T-cell (primary cell): ENCODE data around the gene GPN1. TPM values are rescaled to one million over a fixed set of nuclear protein-coding genes. Genes with fewer than 3 reads are reported as not detected.
A peak's percentile ranks its signal among the peaks of the same experiment; 100 is the strongest.
"Not testable (repeated sequence)": the region's sequence is repeated elsewhere in the genome, so short reads cannot be mapped to it uniquely, and the experiment has no call there.

Experiments used
- ATAC-seq, 4 experiments: fragments of 200-7000 bp in 3 of 4; fragments of 150-1000 bp in 1 of 4; cut with Tn5 transposase; replicated peaks in 1 of 4; 1 replicate in 3 of 4; 2 replicates in 1 of 4; pipeline ENCODE4 v1.10.0; 2021; ENCODE audit warnings: moderate library complexity in 3 of 4, mild to moderate bottlenecking in 2 of 4, moderate number of reproducible peaks in 1 of 4
- CTCF ChIA-PET, 2 donors: fragments of 300-600 bp; sonication (Branson Sonifier 250); formaldehyde crosslinking; loops; one replicate each; lab custom pipeline; 2022; ENCODE audit warnings: antibody characterized with exemption in 2 of 2; lab: Charles Lee
- POLR2A ChIA-PET, 2 donors: fragments of 300-600 bp; sonication (Branson Sonifier 250); formaldehyde crosslinking; loops; one replicate each; lab custom pipeline; 2022; ENCODE audit warnings: antibody characterized with exemption in 2 of 2; lab: Charles Lee
- DNase-seq, 35 experiments: peaks; one replicate each; pipeline versions ENCODE4 v3.0.0 to v3.0.0-alpha.2; 2013 to 2023
- H3K27ac ChIP-seq: one replicate; pipeline ENCODE4 v1.5.1; 2013; ENCODE audit warnings: low read length
- H3K27me3 ChIP-seq, 2 experiments: replicated peaks in 1 of 2; 1 replicate in 1 of 2; 2 replicates in 1 of 2; pipeline versions ENCODE4 v1.6.1 to v1.7.0; 2013; ENCODE audit warnings: low read length in 1 of 2, mixed read lengths in 1 of 2; ENCODE audit not compliant: control insufficient read depth in 2 of 2, insufficient read depth in 2 of 2; ENCODE audit errors: extremely low read depth in 1 of 2
- H3K36me3 ChIP-seq, 2 donors: 1 replicate in 1 of 2; 2 replicates in 1 of 2; pipeline versions ENCODE4 v1.6.1 to v1.7.0; 2013; ENCODE audit warnings: low read length in 1 of 2; ENCODE audit not compliant: control insufficient read depth in 2 of 2, insufficient read depth in 1 of 2; ENCODE audit errors: extremely low read depth in 1 of 2
- H3K4me1 ChIP-seq, 2 experiments: 1 replicate in 1 of 2; 2 replicates in 1 of 2; pipeline versions ENCODE4 v1.6.1 to v1.7.0; 2013; ENCODE audit warnings: low read length in 2 of 2, mixed read lengths in 1 of 2; ENCODE audit not compliant: insufficient read depth in 2 of 2, control insufficient read depth in 1 of 2; ENCODE audit errors: extremely low read depth in 1 of 2
- H3K4me3 ChIP-seq, 2 donors: 1 replicate in 1 of 2; 2 replicates in 1 of 2; pipeline versions ENCODE4 v1.5.1 to v1.7.0; 2013; ENCODE audit warnings: mild to moderate bottlenecking in 2 of 2, low read length in 1 of 2, moderate library complexity in 1 of 2; ENCODE audit not compliant: control insufficient read depth in 1 of 2; ENCODE audit errors: extremely low read depth in 1 of 2
- H3K9me3 ChIP-seq: 2 replicates; pipeline ENCODE4 v1.7.0; 2013
- H3K27ac Mint-ChIP-seq, 2 donors: one replicate each; pipeline ENCODE4 v1.8.0; 2020 to 2021; ENCODE audit warnings: mild to moderate bottlenecking in 2 of 2, mixed read lengths in 2 of 2
- H3K27me3 Mint-ChIP-seq, 2 donors: one replicate each; pipeline ENCODE4 v1.8.0; 2021 to 2022; ENCODE audit warnings: mixed read lengths in 2 of 2
- H3K36me3 Mint-ChIP-seq: one replicate; pipeline ENCODE4 v1.8.0; 2021; ENCODE audit warnings: mixed read lengths
- H3K4me1 Mint-ChIP-seq, 3 donors: one replicate each; pipeline ENCODE4 v1.8.0; 2020 to 2022; ENCODE audit warnings: mixed read lengths in 3 of 3, mild to moderate bottlenecking in 1 of 3
- H3K4me3 Mint-ChIP-seq, 3 donors: one replicate each; pipeline ENCODE4 v1.8.0; 2020 to 2022; ENCODE audit warnings: mild to moderate bottlenecking in 3 of 3, mixed read lengths in 3 of 3, moderate library complexity in 3 of 3
- H3K9me3 Mint-ChIP-seq, 3 donors: one replicate each; pipeline ENCODE4 v1.8.0; 2020 to 2022; ENCODE audit warnings: mixed read lengths in 3 of 3
- WGBS: methylation state at CpG from one replicate; pipeline ENCODE4 v1.1.5; 2013; ENCODE audit warnings: missing lambda C conversion rate; ENCODE audit not compliant: insufficient coverage; 5-methylcytosine and 5-hydroxymethylcytosine counted together
- total RNA-seq, 35 experiments: library from RNA in 6 of 35; stranded (reverse) in 6 of 35; fragments of 120-200 nt in 1 of 35; gene quantifications; one replicate each; pipeline versions ENCODE4 v1.2.1 to v1.2.4 and lab custom pipeline; 2013 to 2026

Gene GPN1
- total RNA-seq, 5 donors from 2014 or later (not counting 1 experiment from before 2014, with no cell fraction given), result 27.0 to 32.1 (median 28.9) TPM

GRCh38 chr2:27595412-27595811, 33.4 kb upstream of the GPN1 start:
- DNase-seq, H3K4me1 ChIP-seq, H3K27me3 Mint-ChIP-seq, H3K27me3 ChIP-seq, CTCF ChIA-PET, H3K4me3 Mint-ChIP-seq, ATAC-seq, H3K9me3 ChIP-seq, H3K4me3 ChIP-seq, H3K27ac ChIP-seq, H3K27ac Mint-ChIP-seq, POLR2A ChIA-PET: not testable (repeated sequence)
- peaks cover 6 to 20% of the 10 kb centered on the region in 2 donors for H3K36me3 ChIP-seq
- Mint-ChIP-seq H3K9me3 (peaks cover 0 to 16% (median 10%) of the 10 kb centered on the region in 3 donors), H3K4me1 (peaks cover 37 to 52% (median 42%) of the 10 kb centered on the region in 3 donors), H3K36me3 (peaks cover 54% of the 10 kb centered on the region)
- 96% methylated on average over 3 of the region's 9 CpGs for WGBS

GRCh38 chr2:27596627-27597026, 32.2 kb upstream of the GPN1 start:
- peaks cover 0 to 7% of the 10 kb centered on the region in 2 experiments for H3K4me1 ChIP-seq
- CTCF ChIA-PET, result interaction anchor here in 1 of 2 donors (0.6 to 0.8 kb wide), 2 partner anchors 88 to 425 kb away, joined by 3 to 10 read pairs; no protein-coding TSS in a partner anchor
- H3K9me3 ChIP-seq, result no peaks in the 10 kb centered on the region
- no peak overlapping the region for H3K27ac ChIP-seq
- peaks cover 6 to 31% of the 10 kb centered on the region in 2 donors for H3K36me3 ChIP-seq
- Mint-ChIP-seq H3K9me3 (peaks cover 0 to 11% (median 6%) of the 10 kb centered on the region in 3 donors), H3K27me3 (no peaks in the 10 kb centered on the region), H3K4me3 (no peak overlapping the region), H3K36me3 (peaks cover 54% of the 10 kb centered on the region), H3K27ac (peak overlapping the region in 1 of 2 donors; percentile 58), H3K4me1 (peaks cover 37 to 49% (median 44%) of the 10 kb centered on the region in 3 donors)
- POLR2A ChIA-PET, result interaction anchor here in 1 of 2 donors (0.6 kb wide), 2 partner anchors 129 to 1300 kb away, joined by 3 to 14 read pairs; no protein-coding TSS in a partner anchor
- WGBS, result no CpG with 5 or more reads among the region's 1 CpG
- H3K27me3 ChIP-seq, result no peaks in the 10 kb centered on the region
- H3K4me3 ChIP-seq, result no peak overlapping the region
- ATAC-seq (no peak), DNase-seq (no peak)

GRCh38 chr2:27606611-27607010, 22.2 kb upstream of the GPN1 start:
- Mint-ChIP-seq H3K4me3 (no peak overlapping the region), H3K27me3 (no peaks in the 10 kb centered on the region), H3K36me3 (peaks cover 55% of the 10 kb centered on the region), H3K9me3 (no peaks in the 10 kb centered on the region), H3K4me1 (peaks cover 3 to 7% (median 4%) of the 10 kb centered on the region in 3 donors), H3K27ac (no peak overlapping the region)
- DNase-seq (no peak), ATAC-seq (no peak)
- 86% methylated on average over 1 of the region's 2 CpGs for WGBS
- Histone ChIP-seq H3K27me3 (no peaks in the 10 kb centered on the region), H3K4me3 (no peak overlapping the region), H3K4me1 (no peaks in the 10 kb centered on the region), H3K9me3 (no peaks in the 10 kb centered on the region), H3K36me3 (peaks cover 20 to 80% of the 10 kb centered on the region in 2 donors), H3K27ac (no peak overlapping the region)
- POLR2A ChIA-PET, result no interaction called here
- CTCF ChIA-PET, result no interaction called here

- H3K36me3 ChIP-seq, result peaks cover 11 to 78% of the 10 kb centered on the region in 2 donors
- WGBS, result no CpG with 5 or more reads among the region's 2 CpGs
- H3K27me3 ChIP-seq, result no peaks in the 10 kb centered on the region
- H3K4me3 Mint-ChIP-seq, result no peak overlapping the region
- DNase-seq, result no peak
- no peak overlapping the region for H3K4me3 ChIP-seq
- ChIA-PET POLR2A (interaction anchor here in 1 of 2 donors (0.8 kb wide), 1 partner anchor 8 kb away, joined by 3 read pairs; no protein-coding TSS in a partner anchor), CTCF (interaction anchor here in 1 of 2 donors (0.7 kb wide), 1 partner anchor 58 kb away, joined by 4 read pairs; no protein-coding TSS in a partner anchor)
- H3K4me1 ChIP-seq, result no peaks in the 10 kb centered on the region
- H3K27ac Mint-ChIP-seq, result no peak overlapping the region
- no peaks in the 10 kb centered on the region for H3K27me3 Mint-ChIP-seq
- no peaks in the 10 kb centered on the region for H3K9me3 Mint-ChIP-seq
- no peaks in the 10 kb centered on the region for H3K9me3 ChIP-seq
- ATAC-seq, result no peak
- H3K36me3 Mint-ChIP-seq, result peaks cover 49% of the 10 kb centered on the region
- H3K4me1 Mint-ChIP-seq, result peaks cover 3 to 10% (median 4%) of the 10 kb centered on the region in 3 donors
- no peak overlapping the region for H3K27ac ChIP-seq
Measured at GRCh38 chr2:27613985-27614384, 14.9 kb upstream of the GPN1 start.

GRCh38 chr2:27615316-27615715, 13.5 kb upstream of the GPN1 start:
- WGBS, result 100% methylated on average over 3 of the region's 3 CpGs
- H3K27me3 Mint-ChIP-seq, result no peaks in the 10 kb centered on the region
- peaks cover 54% of the 10 kb centered on the region for H3K36me3 Mint-ChIP-seq
- DNase-seq, result no peak
- Histone ChIP-seq H3K9me3 (no peaks in the 10 kb centered on the region), H3K36me3 (peaks cover 4 to 75% of the 10 kb centered on the region in 2 donors), H3K27me3 (no peaks in the 10 kb centered on the region), H3K27ac (no peak overlapping the region), H3K4me1 (no peaks in the 10 kb centered on the region), H3K4me3 (no peak overlapping the region)
- no peak for ATAC-seq
- peaks cover 3 to 10% (median 4%) of the 10 kb centered on the region in 3 donors for H3K4me1 Mint-ChIP-seq
- POLR2A ChIA-PET, result no interaction called here
- no peak overlapping the region for H3K4me3 Mint-ChIP-seq
- CTCF ChIA-PET, result no interaction called here
- no peaks in the 10 kb centered on the region for H3K9me3 Mint-ChIP-seq
- no peak overlapping the region for H3K27ac Mint-ChIP-seq

GRCh38 chr2:27621524-27621923, 7.3 kb upstream of the GPN1 start:
- H3K27ac ChIP-seq, result no peak overlapping the region
- H3K36me3 Mint-ChIP-seq, result peaks cover 55% of the 10 kb centered on the region
- no peak overlapping the region for H3K4me3 Mint-ChIP-seq
- no peaks in the 10 kb centered on the region for H3K27me3 ChIP-seq
- no peaks in the 10 kb centered on the region for H3K27me3 Mint-ChIP-seq
- no peaks in the 10 kb centered on the region for H3K9me3 ChIP-seq
- H3K27ac Mint-ChIP-seq, result no peak overlapping the region
- DNase-seq (no peak), ATAC-seq (no peak)
- CTCF ChIA-PET, result no interaction called here
- no peaks in the 10 kb centered on the region for H3K4me1 ChIP-seq
- WGBS, result no CpG with 5 or more reads among the region's 1 CpG
- no peaks in the 10 kb centered on the region for H3K9me3 Mint-ChIP-seq
- H3K4me3 ChIP-seq, result no peak overlapping the region
- POLR2A ChIA-PET, result interaction anchor here in 1 of 2 donors (0.9 kb wide), 1 partner anchor 8 kb away, joined by 3 read pairs; no protein-coding TSS in a partner anchor
- peaks cover 0 to 1% (median under 1%) of the 10 kb centered on the region in 3 donors for H3K4me1 Mint-ChIP-seq
- H3K36me3 ChIP-seq, result peaks cover 4 to 74% of the 10 kb centered on the region in 2 donors
